ENCODE measurements around the gene HSF5. TPM values are rescaled to one million over a fixed set of nuclear protein-coding genes. Genes with fewer than 3 reads are reported as not detected.
A peak's percentile ranks its signal among the peaks of the same experiment; 100 is the strongest.

Gene HSF5
- total RNA-seq, 6 donors from 2014 or later = 0.07 to 0.39 (median 0.30) TPM; not detected in 1

DNA sequence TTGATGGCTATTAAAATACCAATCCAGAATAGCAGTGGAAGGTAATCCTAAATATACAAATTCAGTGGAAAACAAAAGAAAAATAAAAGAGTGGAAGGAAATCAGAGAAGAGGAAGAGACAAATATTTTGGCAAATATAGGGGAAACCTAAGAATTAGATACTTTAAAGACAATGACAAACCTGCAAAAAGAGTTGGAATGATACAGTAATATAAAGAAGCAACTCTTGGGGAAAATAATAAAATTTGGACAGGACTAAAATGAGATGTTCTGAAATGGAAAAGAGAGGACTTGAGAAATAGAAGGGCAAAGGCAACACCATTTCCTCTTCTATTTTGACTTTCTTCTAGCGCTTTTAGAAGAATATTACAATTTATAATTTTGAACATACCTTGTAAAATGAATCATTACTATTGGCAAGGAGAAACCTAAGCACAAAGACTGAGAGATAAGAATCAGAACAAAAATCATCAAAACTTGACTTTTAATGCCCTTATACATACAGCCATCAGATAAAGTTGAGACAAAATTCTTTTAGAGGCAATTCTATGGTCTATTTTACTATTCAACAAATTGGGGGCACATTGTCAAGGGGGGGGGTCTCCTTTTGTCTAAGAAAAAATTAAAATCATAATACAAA lies 76.0 kb downstream of the HSF5 start:
- H3K27ac ChIP-seq = no peak overlapping the region
- peaks cover 0 to under 1% (median 0%) of the 10 kb centered on the region in 4 donors for H3K4me1 ChIP-seq
- H3K27me3 ChIP-seq = no peaks in the 10 kb centered on the region
- no peaks in the 10 kb centered on the region for H3K9me3 ChIP-seq
- no peak for TF ChIP-seq EP300 (IDR thresholded peaks at IDR 0.05)
- TF ChIP-seq POLR2A (IDR thresholded peaks at IDR 0.05) = no peak
- TF ChIP-seq POLR2AphosphoS5 (IDR thresholded peaks at IDR 0.05) = no peak
- TF ChIP-seq, protein P1, sequence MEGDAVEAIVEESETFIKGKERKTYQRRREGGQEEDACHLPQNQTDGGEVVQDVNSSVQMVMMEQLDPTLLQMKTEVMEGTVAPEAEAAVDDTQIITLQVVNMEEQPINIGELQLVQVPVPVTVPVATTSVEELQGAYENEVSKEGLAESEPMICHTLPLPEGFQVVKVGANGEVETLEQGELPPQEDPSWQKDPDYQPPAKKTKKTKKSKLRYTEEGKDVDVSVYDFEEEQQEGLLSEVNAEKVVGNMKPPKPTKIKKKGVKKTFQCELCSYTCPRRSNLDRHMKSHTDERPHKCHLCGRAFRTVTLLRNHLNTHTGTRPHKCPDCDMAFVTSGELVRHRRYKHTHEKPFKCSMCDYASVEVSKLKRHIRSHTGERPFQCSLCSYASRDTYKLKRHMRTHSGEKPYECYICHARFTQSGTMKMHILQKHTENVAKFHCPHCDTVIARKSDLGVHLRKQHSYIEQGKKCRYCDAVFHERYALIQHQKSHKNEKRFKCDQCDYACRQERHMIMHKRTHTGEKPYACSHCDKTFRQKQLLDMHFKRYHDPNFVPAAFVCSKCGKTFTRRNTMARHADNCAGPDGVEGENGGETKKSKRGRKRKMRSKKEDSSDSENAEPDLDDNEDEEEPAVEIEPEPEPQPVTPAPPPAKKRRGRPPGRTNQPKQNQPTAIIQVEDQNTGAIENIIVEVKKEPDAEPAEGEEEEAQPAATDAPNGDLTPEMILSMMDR (IDR thresholded peaks at IDR 0.05) = no peak
- DNase-seq (no peak), ATAC-seq (ENCODE audit: low FRiP score in 2 of 2) (no peak)
- H3K36me3 ChIP-seq = no peaks in the 10 kb centered on the region
- 79 to 85% methylated on average over 1 of the region's 1 CpG for WGBS, 2 donors
- H3K4me3 ChIP-seq = no peak overlapping the region

DNA sequence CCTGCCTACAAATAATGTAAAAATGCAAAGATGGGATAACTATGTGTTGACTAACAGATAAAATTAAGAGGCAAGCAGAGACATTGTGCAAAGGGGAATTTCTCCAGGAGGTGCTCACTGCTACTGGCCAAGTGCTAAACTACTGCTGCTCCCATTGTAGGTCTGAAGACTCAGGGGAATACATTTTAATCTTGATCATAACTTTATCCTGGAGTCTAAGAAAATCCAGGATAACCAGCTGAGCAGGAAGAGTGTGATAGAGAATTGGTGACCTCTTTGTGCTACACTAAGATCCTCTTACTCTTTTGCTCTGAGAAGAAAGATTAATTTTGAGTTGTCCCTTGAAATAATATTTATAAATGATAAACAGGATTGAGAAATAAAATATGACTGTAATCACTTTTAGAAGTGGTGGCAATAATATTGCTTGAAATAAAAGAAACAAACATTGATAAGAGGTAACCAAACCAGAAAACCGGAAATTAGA lies 76.8 kb downstream of the HSF5 start:
- ATAC-seq (ENCODE audit: low FRiP score in 2 of 2) (no peak), DNase-seq (no peak)
- no peak for TF ChIP-seq POLR2AphosphoS5 (IDR thresholded peaks at IDR 0.05)
- TF ChIP-seq POLR2A (IDR thresholded peaks at IDR 0.05) = no peak
- TF ChIP-seq, protein P1 (IDR thresholded peaks at IDR 0.05) = no peak
- Histone ChIP-seq H3K4me1 (no peaks in the 10 kb centered on the region), H3K9me3 (no peaks in the 10 kb centered on the region), H3K36me3 (no peaks in the 10 kb centered on the region), H3K27ac (no peak overlapping the region), H3K4me3 (no peak overlapping the region), H3K27me3 (no peaks in the 10 kb centered on the region)
- 53 to 67% methylated on average over 1 of the region's 1 CpG for WGBS, 2 donors

DNA sequence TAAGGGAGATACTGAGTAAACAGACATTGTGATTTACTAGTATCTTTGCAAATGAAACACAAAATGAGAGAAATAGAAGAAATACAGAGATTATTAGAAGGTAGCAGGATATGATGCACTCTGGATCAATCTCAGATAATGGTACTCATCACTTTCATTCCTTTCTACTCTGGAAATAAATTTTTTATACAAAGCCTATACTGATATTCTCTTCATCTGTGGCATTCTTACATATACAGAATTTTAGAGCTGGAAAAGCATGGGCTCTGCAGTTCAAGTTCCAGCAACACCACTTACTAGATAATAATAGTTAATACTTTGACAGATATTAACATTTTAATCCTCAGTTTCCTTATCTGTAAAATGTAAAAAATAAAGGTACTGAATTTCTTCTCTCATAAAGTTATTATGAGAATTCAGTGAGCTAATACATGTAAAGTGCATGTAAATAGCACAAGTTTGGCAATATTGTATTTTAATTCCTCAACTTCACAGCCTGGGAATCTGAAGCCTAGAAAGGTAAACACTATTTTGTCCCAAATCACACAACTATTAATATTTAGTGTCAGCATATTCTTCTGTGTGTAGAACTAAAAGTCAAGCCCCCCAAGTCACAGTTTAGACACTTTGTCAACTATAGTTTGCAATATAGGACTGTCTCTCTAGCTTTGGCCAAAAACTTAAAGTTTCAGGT lies 77.3 kb downstream of the HSF5 start:
- DNase-seq (no peak), ATAC-seq (ENCODE audit: low FRiP score in 2 of 2) (no peak)
- no peak for TF ChIP-seq POLR2AphosphoS5 (IDR thresholded peaks at IDR 0.05)
- TF ChIP-seq, protein P1 (IDR thresholded peaks at IDR 0.05) = no peak
- no peak for TF ChIP-seq EP300 (IDR thresholded peaks at IDR 0.05)
- no peak for TF ChIP-seq POLR2A (IDR thresholded peaks at IDR 0.05)
- H3K4me1 ChIP-seq = no peaks in the 10 kb centered on the region
- no peak overlapping the region for H3K27ac ChIP-seq
- H3K27me3 ChIP-seq = no peaks in the 10 kb centered on the region
- no peaks in the 10 kb centered on the region for H3K36me3 ChIP-seq
- no peaks in the 10 kb centered on the region for H3K9me3 ChIP-seq
- no peak overlapping the region for H3K4me3 ChIP-seq

DNA sequence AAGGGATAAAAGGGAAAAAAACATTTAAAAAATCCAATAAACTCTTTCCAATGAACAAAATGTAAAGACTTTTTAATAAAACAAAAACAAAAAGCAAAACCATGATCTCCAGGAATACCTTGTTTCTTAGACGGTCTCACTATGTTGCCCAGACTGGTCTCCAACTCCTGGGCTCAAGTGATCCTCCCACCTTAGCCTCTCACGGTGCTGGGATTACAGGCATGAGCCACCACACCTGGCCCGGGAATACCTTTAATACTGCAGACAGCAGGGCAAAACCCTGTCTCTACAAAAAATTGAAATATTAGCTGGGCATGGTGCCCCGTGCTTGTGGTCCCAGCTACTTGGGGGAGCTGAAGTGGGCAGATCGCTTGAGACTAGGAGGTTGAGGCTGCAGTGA lies 78.8 kb downstream of the HSF5 start:
- H3K4me1 ChIP-seq = no peaks in the 10 kb centered on the region
- no peaks in the 10 kb centered on the region for H3K9me3 ChIP-seq
- DNase-seq = no peak
- no peak overlapping the region for H3K27ac ChIP-seq
- WGBS, 2 donors = 85 to 86% methylated on average over 5 of the region's 5 CpGs
- no peak overlapping the region for H3K4me3 ChIP-seq
- no peak for ATAC-seq (ENCODE audit: low FRiP score in 2 of 2)
- no peaks in the 10 kb centered on the region for H3K36me3 ChIP-seq
- TF ChIP-seq POLR2AphosphoS5 (IDR thresholded peaks at IDR 0.05) = no peak
- TF ChIP-seq, protein P1 (IDR thresholded peaks at IDR 0.05) = no peak
- no peaks in the 10 kb centered on the region for H3K27me3 ChIP-seq

DNA sequence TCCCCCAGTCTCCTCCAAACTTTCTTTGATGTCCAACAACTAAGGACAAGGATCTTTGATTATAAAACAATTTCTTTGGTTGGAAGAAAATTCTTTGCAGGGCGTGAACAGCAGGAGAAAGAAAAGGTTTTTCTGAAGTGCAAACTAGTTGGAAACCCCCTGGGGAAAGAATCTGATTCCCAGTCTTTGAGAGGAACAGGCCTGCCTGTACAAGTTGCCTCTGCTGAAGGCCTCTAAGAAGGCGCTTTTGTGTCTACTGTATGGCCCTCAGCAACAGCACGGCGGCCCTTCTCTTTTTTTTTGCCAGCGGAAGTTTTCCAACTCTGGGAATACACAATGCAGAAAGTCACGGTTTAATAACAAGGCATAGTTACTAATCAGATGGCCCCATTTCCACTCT lies 84.9 kb downstream of the HSF5 start:
- no peak for ATAC-seq (ENCODE audit: low FRiP score in 2 of 2)
- Histone ChIP-seq H3K4me3 (no peak overlapping the region), H3K36me3 (no peaks in the 10 kb centered on the region), H3K27me3 (no peaks in the 10 kb centered on the region), H3K27ac (peak overlapping the region in 1 of 4 donors; percentile 9), H3K4me1 (no peaks in the 10 kb centered on the region), H3K9me3 (no peaks in the 10 kb centered on the region)
- WGBS, 2 donors = 53 to 62% methylated on average over 6 of the region's 6 CpGs
- TF ChIP-seq POLR2A (IDR thresholded peaks at IDR 0.05) (no peak), EP300 (IDR thresholded peaks at IDR 0.05) (no peak), POLR2AphosphoS5 (IDR thresholded peaks at IDR 0.05) (no peak)
- TF ChIP-seq, protein P1 (IDR thresholded peaks at IDR 0.05) = no peak
- no peak for DNase-seq

All from upper lobe of left lung (tissue), 6 donors.